HG03439 (cell line): ENCODE results near the gene CCDC157.
"Not testable (repeated sequence)": the region's sequence is repeated elsewhere in the genome, so short reads cannot be mapped to it uniquely, and the experiment has no call there.

Experiments
- ATAC-seq: cut with Tn5 transposase; IDR thresholded peaks from one replicate; pipeline ENCODE4 v1.9.1; 2021; ENCODE audit warnings: mild to moderate bottlenecking, moderate library complexity; ENCODE audit not compliant: unreplicated experiment

Gene CCDC157

GRCh38 chr22:30325724-30326254, 31.0 kb upstream of the CCDC157 start:
- ATAC-seq = no peak

- peak; percentile 22 for ATAC-seq
Observed at GRCh38 chr22:30326255-30326705, 30.5 kb upstream of the CCDC157 start.

DNA sequence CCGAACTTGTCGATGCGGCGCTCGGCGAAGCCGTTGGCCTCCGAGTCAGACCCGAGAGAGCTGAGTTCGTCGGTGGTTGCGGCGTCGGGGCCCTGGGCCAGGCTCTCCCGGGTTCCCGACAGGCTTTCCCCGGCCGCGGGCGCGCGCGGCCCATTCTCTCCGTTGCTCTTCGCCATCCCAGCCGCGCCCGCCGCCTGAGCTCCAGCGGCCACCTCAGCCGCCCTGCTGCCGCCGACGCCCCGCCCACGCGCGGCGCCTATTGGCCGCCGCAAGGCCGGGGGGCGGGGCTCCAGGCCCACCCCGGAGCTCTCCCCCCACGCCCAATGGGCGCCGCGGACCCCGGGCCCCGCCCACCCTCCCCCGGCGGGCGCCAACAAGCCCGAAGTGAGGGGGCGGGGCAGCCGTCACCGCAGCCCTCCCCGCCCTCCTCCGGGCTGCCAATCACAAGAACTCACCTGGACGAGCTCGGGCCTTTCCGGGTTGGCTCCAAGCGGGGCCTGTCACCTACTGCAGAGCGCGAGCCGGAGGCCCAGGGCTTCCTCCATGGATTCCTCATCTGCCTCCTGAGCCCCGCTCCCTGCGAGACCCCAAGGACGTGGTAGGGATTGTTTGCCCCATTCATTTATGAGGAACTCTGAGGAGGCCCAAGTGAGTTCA, 30.0 kb upstream of the CCDC157 start, which contains the start of gene TBC1D10A:
TSS of gene TBC1D10A (minus strand) at position 236 of the 657 bp plus-strand sequence. CDS start at position 176, 60 bp downstream.
- peak; percentile 84 for ATAC-seq

DNA sequence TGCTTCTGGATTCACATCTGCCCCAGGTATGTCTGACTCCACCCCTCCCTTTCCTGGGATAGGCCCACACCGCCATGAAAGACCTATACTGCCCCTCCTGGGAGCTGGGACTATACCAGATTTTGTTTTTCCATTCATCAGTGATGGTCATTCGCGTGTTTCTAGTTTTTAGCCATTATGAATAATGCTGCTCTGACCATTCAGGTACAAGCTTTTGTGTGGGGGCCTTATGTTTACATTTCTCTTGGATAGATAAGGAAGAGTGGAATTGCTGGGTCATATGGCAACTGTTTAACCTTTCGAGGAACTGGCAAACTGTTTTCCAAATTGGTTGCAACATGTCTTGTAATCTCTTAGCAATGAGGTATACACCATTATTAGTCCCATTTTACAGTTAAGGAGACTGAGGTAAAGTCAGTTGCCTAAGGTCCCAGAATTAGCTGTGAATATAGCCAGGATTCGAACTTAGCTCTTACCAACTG, 28.9 kb upstream of the CCDC157 start:
- ATAC-seq = no peak

DNA sequence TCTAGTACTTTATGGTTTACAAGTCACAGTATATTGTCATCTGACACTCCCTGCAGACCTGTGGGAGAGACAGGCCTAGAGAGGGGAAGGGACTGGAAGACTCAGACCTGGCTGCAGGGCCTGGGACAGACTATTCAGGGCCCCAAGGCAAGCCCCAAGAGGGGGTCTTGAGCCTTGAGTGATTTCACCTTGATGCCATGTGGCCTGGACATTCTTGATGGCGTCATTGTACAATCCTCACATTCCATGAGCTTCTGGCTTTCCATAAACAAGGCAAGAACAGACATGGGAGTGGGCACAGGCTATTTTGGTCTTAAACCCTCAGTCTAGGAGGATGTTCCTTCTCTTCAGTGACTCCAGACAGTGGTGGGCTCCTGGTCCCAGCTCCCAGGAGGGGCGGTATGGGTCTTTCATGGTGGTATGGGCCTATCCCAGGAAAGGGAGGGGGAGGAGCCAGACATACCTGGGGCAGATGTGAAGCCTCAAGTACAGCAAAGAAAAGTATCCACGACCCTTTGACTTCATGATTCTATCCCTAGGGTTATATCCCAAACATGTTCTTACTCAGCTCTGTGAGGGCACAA, 28.2 kb upstream of the CCDC157 start:
- no peak for ATAC-seq

DNA sequence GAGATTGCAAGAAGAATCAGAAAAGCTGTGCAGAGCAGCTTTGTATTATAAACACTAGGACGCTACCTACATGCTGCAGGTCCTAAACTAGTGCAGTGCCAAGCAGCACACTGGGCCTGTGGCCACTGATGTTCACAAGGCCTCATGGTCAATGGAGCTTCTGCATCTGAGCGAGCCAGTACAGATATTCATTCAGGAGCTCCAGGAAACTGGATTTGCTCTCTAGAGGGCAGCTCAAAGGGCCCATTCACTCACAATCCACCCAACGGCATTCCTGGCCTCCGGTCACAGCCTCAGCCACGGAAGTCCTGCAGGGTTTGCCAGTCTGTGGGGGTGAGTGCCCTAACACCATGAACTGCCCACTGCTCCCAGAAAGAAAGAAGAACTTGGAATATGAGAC, 24.3 kb upstream of the CCDC157 start:
- no peak for ATAC-seq

GRCh38 chr22:30332994-30333706, 23.7 kb upstream of the CCDC157 start:
- ATAC-seq = no peak

DNA sequence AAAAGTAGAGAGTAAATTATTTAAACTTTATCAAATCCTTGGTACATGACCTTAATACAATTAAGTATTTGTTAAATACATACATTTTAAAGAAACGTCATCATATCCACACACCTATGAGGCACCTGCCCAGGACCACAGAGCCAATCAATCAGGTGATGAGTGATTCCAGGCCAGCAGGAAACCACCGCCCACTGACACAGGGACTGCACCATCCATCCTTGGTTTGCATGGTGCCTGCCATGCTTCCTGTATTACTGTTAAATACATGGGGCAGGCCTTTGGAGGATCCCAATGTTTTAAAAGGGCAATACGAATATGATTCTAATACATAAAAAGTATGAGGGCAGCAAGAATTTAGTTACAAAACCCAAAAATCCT, 23.1 kb upstream of the CCDC157 start:
- ATAC-seq = no peak

DNA sequence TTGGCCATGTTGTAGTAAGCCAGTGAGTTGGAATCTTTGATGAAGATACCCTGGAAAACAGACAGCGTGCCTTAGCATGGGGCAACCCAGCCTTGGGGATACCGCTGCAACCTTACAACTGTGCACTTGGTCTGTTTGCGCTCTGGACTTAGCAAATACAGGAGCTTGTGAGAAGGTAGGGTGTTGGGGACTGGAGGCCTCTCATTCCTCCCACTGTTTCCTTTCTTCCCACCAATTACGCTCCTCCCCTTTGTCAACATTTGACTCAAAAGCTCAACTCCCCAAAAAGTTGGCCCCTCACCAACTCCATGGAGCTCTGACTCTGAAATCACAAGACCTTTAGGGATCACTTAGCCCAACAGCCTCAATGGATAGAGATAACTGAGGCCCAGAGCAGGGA, 22.2 kb upstream of the CCDC157 start:
- ATAC-seq = no peak

DNA sequence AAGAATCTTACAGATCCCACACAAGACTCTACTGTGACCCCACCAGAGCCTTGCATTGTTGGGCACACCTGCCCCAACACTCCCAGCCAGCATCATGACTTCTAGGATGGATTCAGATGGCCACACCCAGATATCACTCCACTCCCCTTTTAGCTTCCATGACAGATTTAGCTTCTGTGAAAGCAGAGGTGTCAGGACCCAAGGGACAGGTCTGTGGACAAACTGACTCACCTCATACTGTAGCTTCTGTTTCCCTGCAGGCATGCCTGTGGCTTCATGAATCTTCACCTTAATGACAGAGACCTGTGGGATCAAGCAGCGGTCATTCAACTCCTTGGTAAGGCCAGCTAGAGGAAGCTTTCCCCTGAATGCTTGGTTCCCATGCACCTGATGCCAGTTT, 21.6 kb upstream of the CCDC157 start:
- ATAC-seq = no peak

- no peak for ATAC-seq
Observed at GRCh38 chr22:30336752-30337460, 19.9 kb upstream of the CCDC157 start.

DNA sequence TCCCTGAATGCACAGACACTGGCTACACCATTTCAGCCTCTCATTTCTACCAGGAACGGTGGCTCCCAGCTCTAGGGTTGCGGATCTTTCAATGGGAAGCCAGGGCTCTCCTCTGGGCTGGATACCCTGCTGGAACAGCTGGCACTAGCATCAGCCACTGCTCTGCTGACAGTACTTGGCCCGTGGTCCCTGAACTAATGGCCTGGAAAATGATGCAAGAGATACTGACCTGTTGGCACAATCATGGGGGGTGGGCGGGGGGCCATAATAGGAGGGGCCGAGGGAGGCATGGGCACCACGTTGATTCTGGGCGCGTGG, 19.4 kb upstream of the CCDC157 start:
- no peak for ATAC-seq

DNA sequence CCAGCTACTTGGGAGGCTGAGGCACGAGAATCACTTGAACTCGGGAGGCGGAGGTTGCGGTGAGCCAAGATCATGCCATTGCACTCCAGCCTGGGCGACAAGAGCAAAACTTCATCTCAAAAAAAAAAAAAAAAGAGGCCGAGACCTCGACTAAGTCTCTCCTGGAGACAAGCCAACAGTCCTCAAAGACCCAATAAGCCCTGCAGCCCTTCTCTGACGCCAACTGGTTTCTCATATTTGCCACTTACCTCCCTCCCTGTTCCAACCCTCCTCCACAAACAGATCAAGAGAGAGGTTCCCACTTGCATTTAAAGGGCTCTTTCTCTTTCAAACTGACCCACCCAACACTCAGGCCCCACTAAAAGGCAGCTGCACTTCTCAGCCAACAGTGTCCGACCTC, 18.5 kb upstream of the CCDC157 start:
- ATAC-seq = not testable (repeated sequence)

DNA sequence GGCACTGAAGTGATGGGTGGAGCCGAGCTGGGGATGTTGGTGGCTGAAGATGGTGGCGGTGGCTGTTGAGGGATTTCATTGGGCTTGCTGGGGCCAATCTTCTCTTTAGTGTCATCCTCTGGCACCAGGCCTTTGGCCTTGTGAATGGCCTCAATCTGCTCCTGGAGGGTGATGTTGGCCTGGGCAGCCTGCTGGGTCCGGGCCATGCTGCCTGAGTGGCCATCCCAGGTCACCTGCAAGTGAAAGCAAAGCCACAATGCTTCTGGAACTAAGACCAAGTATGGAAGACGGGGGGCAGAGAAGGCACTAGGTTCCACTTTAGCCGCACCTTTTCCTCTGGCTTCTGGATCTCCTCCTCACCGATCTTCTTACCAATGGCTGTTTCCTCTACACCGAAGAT, 18.0 kb upstream of the CCDC157 start:
- ATAC-seq = no peak

DNA sequence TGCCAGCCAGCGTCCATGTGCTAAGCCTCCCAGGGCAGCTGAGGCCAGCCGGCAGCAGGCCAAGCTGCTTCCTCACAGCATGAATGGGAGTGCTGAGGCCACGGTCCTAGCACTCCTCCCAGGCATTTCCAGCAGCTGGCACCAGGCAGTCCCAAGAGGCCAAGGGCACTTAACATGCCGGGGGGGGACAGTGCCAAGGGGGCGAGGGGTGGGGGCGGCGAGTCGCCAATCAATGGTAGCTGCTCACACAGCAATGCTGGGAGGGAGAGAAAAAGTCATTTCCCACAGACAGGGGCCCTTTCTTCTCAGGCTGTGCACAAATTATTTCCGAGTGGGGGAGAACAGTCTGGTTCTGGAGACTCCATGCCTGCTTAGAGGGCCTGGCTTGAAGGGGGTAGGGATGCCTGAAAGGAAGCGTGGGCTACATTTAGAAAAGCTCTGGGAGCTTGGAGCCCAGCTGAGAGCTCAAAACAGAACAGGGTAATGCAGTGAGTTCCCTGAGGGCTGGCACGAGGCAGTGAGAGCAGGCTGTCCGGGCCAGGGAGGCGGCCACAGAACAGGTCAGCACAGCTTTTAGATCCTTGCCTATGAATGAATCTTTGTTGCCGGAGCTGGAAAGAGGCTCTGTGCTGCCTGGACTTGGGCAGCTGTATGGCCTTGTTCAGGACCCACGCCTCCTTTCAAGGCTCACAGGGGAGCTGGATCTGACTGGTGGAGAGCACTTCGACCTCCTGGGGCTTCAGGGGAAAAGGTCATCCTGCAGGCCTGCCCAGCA, 15.7 kb upstream of the CCDC157 start:
- no peak for ATAC-seq

- no peak for ATAC-seq
Observed at GRCh38 chr22:30344447-30345200, 12.2 kb upstream of the CCDC157 start.

DNA sequence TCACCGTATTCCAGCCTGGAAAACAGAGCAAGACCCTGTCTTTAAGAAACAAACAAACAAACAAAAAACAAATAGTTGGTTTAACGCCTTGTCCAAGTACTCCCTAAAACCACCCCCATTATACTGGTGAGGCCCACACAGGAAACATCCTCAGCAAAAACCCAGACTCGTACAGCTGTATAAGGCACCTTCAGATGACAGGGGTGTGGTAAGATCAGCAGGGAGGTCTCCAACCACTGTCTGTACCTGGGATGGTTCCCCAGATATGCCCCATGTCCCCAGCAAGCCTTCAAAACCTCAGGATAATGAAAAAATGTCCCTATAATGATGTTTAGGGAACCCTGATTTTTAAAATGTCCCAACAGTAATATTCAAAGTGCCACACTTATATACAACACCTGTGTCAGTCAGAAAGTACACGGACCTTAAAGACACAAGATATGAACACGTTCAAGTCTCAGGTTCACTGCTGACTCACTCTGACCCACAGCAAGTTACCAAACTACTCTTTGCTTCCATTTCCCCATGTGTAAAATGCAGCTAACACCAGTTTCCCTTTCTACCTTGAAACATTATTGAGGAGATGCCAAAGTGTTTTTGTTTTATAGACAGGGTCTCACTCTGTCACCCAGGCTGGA, 9.4 kb upstream of the CCDC157 start:
- ATAC-seq = no peak

DNA sequence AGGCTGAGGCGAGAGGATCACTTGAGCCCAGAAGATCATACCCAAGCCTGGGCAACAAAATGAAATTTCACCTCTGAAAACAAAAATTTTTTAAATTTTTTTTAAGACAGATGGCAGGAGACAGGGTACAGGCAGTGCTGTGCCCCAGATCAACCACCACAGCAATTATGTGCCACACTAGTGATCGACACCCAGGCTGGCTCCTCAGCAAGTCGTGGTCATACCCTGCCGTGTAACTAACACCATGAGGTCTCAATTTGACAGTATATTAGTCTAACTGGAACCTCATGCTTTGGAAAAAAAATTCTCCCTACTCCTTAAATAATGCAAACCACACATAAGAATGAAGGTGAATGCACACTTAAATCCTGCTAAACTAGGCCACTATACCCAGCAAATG, 8.4 kb upstream of the CCDC157 start:
- no peak for ATAC-seq

DNA sequence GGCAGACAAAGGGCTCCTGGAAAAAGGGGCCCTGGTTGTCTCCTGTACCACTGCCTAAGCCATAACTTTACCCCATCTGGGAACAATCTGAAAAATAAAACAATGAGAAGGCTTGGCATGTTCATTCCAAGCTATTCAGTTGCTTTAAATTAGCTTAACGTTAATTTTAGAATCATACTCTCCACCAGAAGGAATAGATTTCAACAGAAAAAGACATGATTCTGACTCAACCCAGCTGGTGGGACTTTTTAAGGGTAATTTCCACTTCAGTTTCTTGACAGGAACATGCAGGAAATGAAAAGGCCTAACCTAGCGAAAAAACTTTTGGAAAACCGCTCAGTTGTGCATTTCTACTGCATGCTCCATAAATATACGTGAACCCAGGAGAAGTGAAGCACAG, 8.0 kb upstream of the CCDC157 start:
- ATAC-seq = no peak
